ENCODE data around the gene AP5M1. TPM values are rescaled to one million over a fixed set of nuclear protein-coding genes. Genes with fewer than 3 reads are reported as not detected.
"Not testable (repeated sequence)": the region's sequence is repeated elsewhere in the genome, so short reads cannot be mapped to it uniquely, and the experiment has no call there.

Gene AP5M1, protein sequence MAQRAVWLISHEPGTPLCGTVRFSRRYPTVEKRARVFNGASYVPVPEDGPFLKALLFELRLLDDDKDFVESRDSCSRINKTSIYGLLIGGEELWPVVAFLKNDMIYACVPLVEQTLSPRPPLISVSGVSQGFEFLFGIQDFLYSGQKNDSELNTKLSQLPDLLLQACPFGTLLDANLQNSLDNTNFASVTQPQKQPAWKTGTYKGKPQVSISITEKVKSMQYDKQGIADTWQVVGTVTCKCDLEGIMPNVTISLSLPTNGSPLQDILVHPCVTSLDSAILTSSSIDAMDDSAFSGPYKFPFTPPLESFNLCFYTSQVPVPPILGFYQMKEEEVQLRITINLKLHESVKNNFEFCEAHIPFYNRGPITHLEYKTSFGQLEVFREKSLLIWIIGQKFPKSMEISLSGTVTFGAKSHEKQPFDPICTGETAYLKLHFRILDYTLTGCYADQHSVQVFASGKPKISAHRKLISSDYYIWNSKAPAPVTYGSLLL
- total RNA-seq = 10 to 100 TPM; 18.5 to 40.2 (median 23.0) TPM

DNA sequence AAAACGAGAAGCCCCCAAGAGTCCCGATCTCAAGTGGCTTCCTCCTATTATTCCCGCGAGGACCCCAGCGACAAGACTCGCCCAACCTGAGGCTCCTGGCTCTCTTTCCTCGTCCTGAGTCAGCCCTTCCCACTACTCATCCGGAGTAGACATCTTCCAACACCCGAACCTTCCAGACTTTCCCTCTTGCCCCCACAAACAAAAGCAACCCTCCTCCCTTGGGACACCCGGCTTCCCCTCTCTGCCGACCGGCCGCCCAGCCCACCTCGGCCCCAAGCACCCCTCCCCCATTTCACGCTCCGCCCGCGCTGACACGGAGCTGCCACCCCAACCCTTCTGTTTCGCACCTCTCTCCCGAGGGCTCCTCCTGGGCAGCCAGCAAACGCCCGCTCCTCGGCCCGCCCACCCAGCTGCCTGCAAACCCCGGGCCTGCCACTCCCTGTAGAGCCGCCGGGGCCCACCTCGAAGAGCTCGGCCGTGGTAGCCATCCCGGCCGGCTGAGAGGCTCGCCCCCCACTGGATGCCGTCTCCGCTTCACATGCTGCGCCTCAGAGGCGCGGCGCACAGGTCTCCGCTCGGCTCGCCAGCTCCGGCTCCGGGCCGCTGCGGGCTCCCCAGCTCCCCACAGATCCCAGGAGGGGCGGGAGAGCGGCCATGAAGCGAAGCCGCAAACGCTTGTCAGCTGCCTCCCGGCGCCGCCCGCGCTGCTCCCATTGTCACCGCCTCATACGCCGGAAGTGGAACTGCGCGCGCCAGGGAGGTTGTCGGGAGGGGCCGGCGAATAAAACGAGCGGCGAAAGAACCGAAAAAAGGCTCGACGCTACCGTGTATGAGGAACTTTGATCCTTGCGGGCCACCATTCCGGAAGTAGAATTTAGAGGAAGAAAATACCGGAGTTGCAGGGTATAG lies at the start of gene AP5M1, which contains the start of gene EXOC5:
TSS of gene AP5M1 (plus strand) at position 811 of the 909 bp plus-strand sequence. CDS start 344 bp downstream, outside the sequence.
TSS of gene EXOC5 (minus strand) at position 745 of the 909 bp plus-strand sequence. CDS start at position 488, 257 bp downstream.
- intact Hi-C loops (cut with DNase I; ENCODE audit: low total_unique reads) = no loop called here
- DNase-seq (ENCODE audit: low spot score in 2 of 2) = peak; percentile 93 to 97
- TF ChIP-seq POLR2A (IDR thresholded peaks at IDR 0.05) = no peak
- TF ChIP-seq, protein P1, sequence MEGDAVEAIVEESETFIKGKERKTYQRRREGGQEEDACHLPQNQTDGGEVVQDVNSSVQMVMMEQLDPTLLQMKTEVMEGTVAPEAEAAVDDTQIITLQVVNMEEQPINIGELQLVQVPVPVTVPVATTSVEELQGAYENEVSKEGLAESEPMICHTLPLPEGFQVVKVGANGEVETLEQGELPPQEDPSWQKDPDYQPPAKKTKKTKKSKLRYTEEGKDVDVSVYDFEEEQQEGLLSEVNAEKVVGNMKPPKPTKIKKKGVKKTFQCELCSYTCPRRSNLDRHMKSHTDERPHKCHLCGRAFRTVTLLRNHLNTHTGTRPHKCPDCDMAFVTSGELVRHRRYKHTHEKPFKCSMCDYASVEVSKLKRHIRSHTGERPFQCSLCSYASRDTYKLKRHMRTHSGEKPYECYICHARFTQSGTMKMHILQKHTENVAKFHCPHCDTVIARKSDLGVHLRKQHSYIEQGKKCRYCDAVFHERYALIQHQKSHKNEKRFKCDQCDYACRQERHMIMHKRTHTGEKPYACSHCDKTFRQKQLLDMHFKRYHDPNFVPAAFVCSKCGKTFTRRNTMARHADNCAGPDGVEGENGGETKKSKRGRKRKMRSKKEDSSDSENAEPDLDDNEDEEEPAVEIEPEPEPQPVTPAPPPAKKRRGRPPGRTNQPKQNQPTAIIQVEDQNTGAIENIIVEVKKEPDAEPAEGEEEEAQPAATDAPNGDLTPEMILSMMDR (IDR thresholded peaks at IDR 0.05) = no peak
- peak within 1 kb of the TSS; percentile 69 for H3K4me3 ChIP-seq (ENCODE audit: low read depth, poor library complexity, severe bottlenecking)
- 1% methylated on average over 54 to 72 of the region's 76 CpGs for WGBS, 2 donors

DNA sequence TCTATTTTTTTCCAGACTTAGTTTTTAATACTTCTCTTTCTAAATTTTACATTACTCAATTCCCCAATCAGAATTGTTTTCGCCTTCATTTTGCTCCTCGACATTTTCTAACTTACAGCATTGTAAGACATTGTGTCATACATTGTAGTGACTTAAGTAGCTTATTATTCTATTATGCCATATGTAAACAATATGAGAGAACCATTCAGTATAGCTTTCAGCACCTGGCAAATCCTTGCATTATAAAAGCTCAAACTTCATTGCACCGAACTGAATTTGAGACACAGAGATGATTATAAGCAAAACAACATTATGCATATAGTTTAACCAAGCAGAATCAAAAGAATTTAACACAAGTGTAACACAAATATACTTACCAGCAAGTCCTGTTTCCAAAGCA lies 46.8 kb upstream of the AP5M1 start:
- H3K4me3 ChIP-seq (ENCODE audit: low read depth, poor library complexity, severe bottlenecking) = no peak overlapping the region
- WGBS, 2 donors = 88 to 89% methylated on average over 3 of the region's 3 CpGs
- DNase-seq (ENCODE audit: low spot score in 2 of 2) = no peak
- no peak for TF ChIP-seq POLR2A (IDR thresholded peaks at IDR 0.05)
- TF ChIP-seq, protein P1 (IDR thresholded peaks at IDR 0.05) = no peak
- intact Hi-C loops (cut with DNase I; ENCODE audit: low total_unique reads) = no loop called here

DNA sequence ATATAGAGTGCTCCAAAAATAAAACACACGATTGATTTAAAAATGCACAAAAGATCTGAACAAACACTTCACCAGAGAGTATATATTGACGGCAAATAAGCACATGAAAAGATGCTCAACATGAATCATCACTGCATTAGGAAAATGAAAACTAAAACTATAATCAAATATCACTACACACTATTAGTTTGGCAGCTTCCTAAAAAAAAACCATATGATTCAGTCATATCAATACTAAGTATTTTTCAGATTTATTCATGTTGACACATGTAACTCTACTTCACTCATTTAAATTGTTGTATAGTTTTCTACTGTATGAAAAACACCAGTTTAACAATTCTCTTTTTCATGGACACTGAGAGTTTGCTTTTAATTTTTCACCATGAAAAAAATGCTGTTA lies 41.7 kb upstream of the AP5M1 start:
- no peak for DNase-seq (ENCODE audit: low spot score in 2 of 2)

DNA sequence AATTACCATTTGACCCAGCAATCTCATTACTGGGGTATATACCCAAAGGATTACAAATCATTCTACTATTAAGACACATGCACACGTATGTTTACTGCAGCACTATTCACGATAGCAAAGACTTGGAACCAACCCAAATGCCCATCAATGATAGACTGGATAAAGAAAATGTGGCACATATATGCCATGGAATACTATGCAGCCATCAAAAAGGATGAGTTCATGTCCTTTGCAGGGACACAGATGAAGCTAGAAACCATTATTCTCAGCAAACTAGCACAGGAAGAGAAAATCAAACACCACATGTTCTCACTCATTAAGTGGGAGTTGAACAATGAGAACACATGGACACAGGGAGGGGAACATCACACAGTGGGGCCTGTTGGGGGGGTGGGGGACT lies 40.5 kb upstream of the AP5M1 start:
- intact Hi-C loops (cut with DNase I; ENCODE audit: low total_unique reads); H3K4me3 ChIP-seq (ENCODE audit: low read depth, poor library complexity, severe bottlenecking); DNase-seq (ENCODE audit: low spot score in 2 of 2): not testable (repeated sequence)
- WGBS, 2 donors = 92 to 95% methylated on average over 2 of the region's 2 CpGs

More for the DNA sequence above, 41.7 kb upstream of the AP5M1 start:
- TF ChIP-seq, protein P1 (IDR thresholded peaks at IDR 0.05) = no peak
- TF ChIP-seq POLR2A (IDR thresholded peaks at IDR 0.05) = no peak
- intact Hi-C loops (cut with DNase I; ENCODE audit: low total_unique reads) = no loop called here
- 82 to 88% methylated on average over 2 of the region's 2 CpGs for WGBS, 2 donors
- H3K4me3 ChIP-seq (ENCODE audit: low read depth, poor library complexity, severe bottlenecking) = no peak overlapping the region

DNA sequence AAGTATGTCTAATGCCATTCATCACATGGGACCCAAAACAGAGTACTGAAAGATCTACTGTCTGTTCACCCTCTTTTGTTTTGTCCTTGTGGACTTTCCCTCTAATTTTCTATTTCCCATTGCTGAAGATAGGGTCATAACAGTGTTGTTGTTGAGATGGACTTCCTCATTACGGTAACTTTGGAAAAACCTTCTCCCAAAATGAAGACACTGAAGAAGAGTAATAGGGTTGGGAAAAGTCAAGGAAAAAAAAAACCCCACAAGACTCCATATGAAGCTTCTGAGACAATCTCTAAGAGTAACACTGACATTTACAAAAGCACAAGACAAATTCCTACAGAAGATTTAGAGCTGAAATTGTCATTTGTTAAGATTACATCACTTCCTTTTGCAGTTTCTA lies 36.8 kb upstream of the AP5M1 start:
- DNase-seq (ENCODE audit: low spot score in 2 of 2) = no peak
- WGBS, 2 donors = 96 to 100% methylated on average over 1 of the region's 1 CpG
- TF ChIP-seq, protein P1 (IDR thresholded peaks at IDR 0.05) = no peak
- TF ChIP-seq POLR2A (IDR thresholded peaks at IDR 0.05) = no peak
- H3K4me3 ChIP-seq (ENCODE audit: low read depth, poor library complexity, severe bottlenecking) = no peak overlapping the region
- intact Hi-C loops (cut with DNase I; ENCODE audit: low total_unique reads) = no loop called here

DNA sequence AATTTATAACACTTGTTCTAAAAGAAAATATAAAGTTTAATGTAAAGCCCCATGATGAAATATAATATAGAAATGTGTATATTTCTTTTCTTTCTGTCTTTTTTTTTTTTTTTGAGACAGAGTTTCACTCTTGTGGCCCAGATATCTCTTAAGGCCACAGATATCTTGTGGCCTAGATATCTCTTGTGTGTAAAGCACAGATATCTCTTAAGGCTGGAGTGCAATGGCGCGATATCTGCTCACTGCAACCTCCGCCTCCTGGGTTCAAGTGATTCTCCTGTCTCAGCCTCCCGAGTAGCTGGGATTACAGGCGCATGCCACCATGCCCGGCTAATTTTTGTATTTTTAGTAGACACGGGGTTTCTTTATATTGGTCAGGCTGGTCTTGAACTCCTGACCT lies 28.7 kb upstream of the AP5M1 start:
- H3K4me3 ChIP-seq (ENCODE audit: low read depth, poor library complexity, severe bottlenecking); intact Hi-C loops (cut with DNase I; ENCODE audit: low total_unique reads); DNase-seq (ENCODE audit: low spot score in 2 of 2): not testable (repeated sequence)
- 97% methylated on average over 7 of the region's 7 CpGs for whole genome bisulfite sequencing, 2 donors
